IMR-90 (cell line): ENCODE measurements around the gene SLC36A2.

ENCODE experiments used
- CEBPB ChIP-seq: IDR thresholded peaks from 2 replicates; pipeline ENCODE4 v1.6.1; 2012; ENCODE audit warnings: low read depth, low read length, improper control_type of control experiment
- CTCF ChIP-seq: conservative IDR thresholded peaks from 2 replicates; pipeline ENCODE4 v1.5.1; 2012; ENCODE audit warnings: mild to moderate bottlenecking, low read depth, low read length, improper control_type of control experiment
- FOS ChIP-seq: fragments of 150-350 bp; IDR thresholded peaks from 2 replicates; pipeline ENCODE4 v1.6.1; 2016; ENCODE audit warnings: low read depth, low read length
- MAFK ChIP-seq: IDR thresholded peaks from 2 replicates; pipeline ENCODE4 v1.6.1; 2012; ENCODE audit warnings: low read depth, low read length, improper control_type of control experiment
- MAZ ChIP-seq: IDR thresholded peaks from 2 replicates; pipeline ENCODE4 v1.6.1; 2012; ENCODE audit warnings: low read depth, mild to moderate bottlenecking, low read length, improper control_type of control experiment, moderate library complexity, borderline replicate concordance
- MXI1 ChIP-seq: IDR thresholded peaks from 2 replicates; pipeline ENCODE4 v1.6.1; 2012; ENCODE audit warnings: low read depth, mild to moderate bottlenecking, low read length, moderate library complexity, borderline replicate concordance
- NFE2L2 ChIP-seq: fragments of 150-350 bp; IDR thresholded peaks from 2 replicates; pipeline ENCODE4 v1.6.1; 2016; ENCODE audit warnings: low read depth, mild to moderate bottlenecking, low read length
- POLR2A ChIP-seq: IDR thresholded peaks from 2 replicates; pipeline ENCODE4 v1.6.1; 2012; ENCODE audit warnings: mild to moderate bottlenecking, low read depth, low read length
- RAD21 ChIP-seq: IDR thresholded peaks from 2 replicates; pipeline ENCODE4 v1.6.1; 2012; ENCODE audit warnings: low read length, improper control_type of control experiment
- RCOR1 ChIP-seq: IDR thresholded peaks from 2 replicates; pipeline ENCODE4 v1.6.1; 2012; ENCODE audit warnings: mild to moderate bottlenecking, low read length, improper control_type of control experiment; ENCODE audit not compliant: insufficient replicate concordance
- RFX5 ChIP-seq: IDR thresholded peaks from 2 replicates; pipeline ENCODE4 v1.8.0; 2012; ENCODE audit warnings: low read depth, mild to moderate bottlenecking, low read length, moderate library complexity
- SMC3 ChIP-seq: fragments of 150-350 bp; IDR thresholded peaks from 2 replicates; pipeline ENCODE4 v1.6.1; 2016; ENCODE audit warnings: low read depth, mild to moderate bottlenecking, antibody characterized with exemption, low read length, moderate library complexity
- USF2 ChIP-seq: fragments of 150-350 bp; IDR thresholded peaks from 2 replicates; pipeline ENCODE4 v1.6.1; 2017; ENCODE audit warnings: mild to moderate bottlenecking, antibody characterized with exemption, low read length, low read depth

- no peak for TF ChIP-seq CTCF
- TF ChIP-seq RCOR1: no peak
- no peak for TF ChIP-seq NFE2L2
- TF ChIP-seq CEBPB: no peak
- no peak for TF ChIP-seq POLR2A
- TF ChIP-seq RFX5: no peak
- TF ChIP-seq RAD21: no peak
- TF ChIP-seq MAZ: no peak
- TF ChIP-seq USF2: no peak
- TF ChIP-seq SMC3: no peak
- TF ChIP-seq FOS: no peak
- TF ChIP-seq MAFK: no peak
- no peak for TF ChIP-seq MXI1
These were observed 64.1 kb downstream of the SLC36A2 start for GRCh38 chr5:151283120-151283825.
